K562 (cell line): ENCODE measurements around the gene GSTM1. TPM values are rescaled to one million over a fixed set of nuclear protein-coding genes. Genes with fewer than 3 reads are reported as not detected.

Experiments
- ATAC-seq: fragments of 200-7000 bp; cut with Tn5 transposase; 3 replicates; pipeline ENCODE4 v1.9.1; 2020; ENCODE audit warnings: moderate library complexity
- BruUV-seq: library from RNA; stranded (reverse); fragments of 400-500 nt; replicated peaks from 2 replicates; lab custom pipeline; 2021; lab: Mats Ljungman, UMichigan
- CTCF ChIA-PET: fragments of 300-600 bp; formaldehyde crosslinking; extraction: SDS; loops from one replicate; lab custom pipeline; 2021; ENCODE audit warnings: low intra/inter-chr PET ratio; lab: Yijun Ruan, JAX
- POLR2A ChIA-PET: fragments of 300-600, 350-650 bp; sonication (Branson Sonifier 250); formaldehyde crosslinking; extraction: SDS; loops from one replicate; lab custom pipeline; 2021; ENCODE audit warnings: antibody characterized with exemption, inconsistent platforms; lab: Yijun Ruan, JAX
- DNase-seq, 4 experiments: peaks; one replicate each; pipeline versions ENCODE4 v3.0.0 to v3.0.0-alpha.2; 2011 to 2018; ENCODE audit warnings: low spot score in 3 of 4, mixed read lengths in 3 of 4; ENCODE audit errors: extremely low read depth in 1 of 4
- FAIRE-seq: peaks from 2 replicates; lab custom pipeline; 2011; peaks lifted over from hg19 to GRCh38; lab: Jason Lieb, UNC
- H2AFZ ChIP-seq: 2 replicates; pipeline ENCODE4 v1.6.0; 2011; ENCODE audit warnings: low read depth, low read length, control low read depth, inconsistent platforms
- H3K27ac ChIP-seq: fragments of 200-600 bp; 3 replicates; pipeline ENCODE4 v1.8.0; 2011; ENCODE audit warnings: low read depth, mild to moderate bottlenecking, control low read depth, inconsistent platforms, low read length, moderate library complexity, mixed read lengths; ENCODE audit errors: extremely low read depth
- H3K27me3 ChIP-seq, 2 experiments: fragments of 300-600 bp in 1 of 2; 2 replicates in 1 of 2; 3 replicates in 1 of 2; pipeline versions ENCODE4 v1.6.0 to v1.8.0; 2011; ENCODE audit warnings: inconsistent platforms in 2 of 2, low read length in 2 of 2, mild to moderate bottlenecking in 1 of 2, mixed read lengths in 1 of 2, moderate library complexity in 1 of 2; ENCODE audit not compliant: control insufficient read depth in 2 of 2, insufficient read depth in 2 of 2
- H3K36me3 ChIP-seq: fragments of 300-600 bp; 3 replicates; pipeline ENCODE4 v1.8.0; 2011; ENCODE audit warnings: mild to moderate bottlenecking, low read length, inconsistent platforms; ENCODE audit not compliant: control insufficient read depth, insufficient read depth
- H3K4me1 ChIP-seq, 2 experiments: fragments of 200-600 bp in 1 of 2; replicated peaks in 1 of 2; 2 replicates in 1 of 2; 3 replicates in 1 of 2; pipeline versions ENCODE4 v1.5.1 to v1.8.0; 2011; ENCODE audit warnings: inconsistent platforms in 2 of 2, low read length in 2 of 2, mild to moderate bottlenecking in 1 of 2, mixed read lengths in 1 of 2, moderate library complexity in 1 of 2; ENCODE audit not compliant: control insufficient read depth in 2 of 2, insufficient read depth in 2 of 2
- H3K4me2 ChIP-seq: 2 replicates; pipeline ENCODE4 v1.6.1; 2011; ENCODE audit warnings: low read length, control low read depth, inconsistent platforms, mixed read lengths; ENCODE audit not compliant: insufficient read depth
- H3K4me3 ChIP-seq: fragments of 200-600 bp; sonication (generic), shearing (Covaris generic); 2 replicates; pipeline ENCODE4 v1.5.1; 2016; ENCODE audit warnings: control low read depth, inconsistent platforms
- H3K79me2 ChIP-seq: fragments of 200-600 bp; 3 replicates; pipeline ENCODE4 v1.8.0; 2011; ENCODE audit warnings: low read length, inconsistent platforms; ENCODE audit not compliant: control insufficient read depth, insufficient read depth
- H3K9ac ChIP-seq, 2 experiments: 2 replicates each; pipeline versions ENCODE4 v1.6.0 to v1.6.1; 2011; ENCODE audit warnings: low read depth in 2 of 2, low read length in 2 of 2, control low read depth in 1 of 2, inconsistent platforms in 1 of 2, mild to moderate bottlenecking in 1 of 2, mixed read lengths in 1 of 2; ENCODE audit not compliant: insufficient read depth in 1 of 2
- H3K9me1 ChIP-seq: one replicate; pipeline ENCODE4 v1.6.0; 2011; ENCODE audit warnings: inconsistent platforms, mild to moderate bottlenecking, low read length, moderate library complexity; ENCODE audit not compliant: control insufficient read depth, insufficient read depth
- H3K9me3 ChIP-seq: replicated peaks from 2 replicates; pipeline ENCODE4 v1.5.1; 2011; ENCODE audit warnings: low read depth, low read length, inconsistent platforms; ENCODE audit not compliant: control insufficient read depth, insufficient read depth
- H4K20me1 ChIP-seq: replicated peaks from 2 replicates; pipeline ENCODE4 v1.6.1; 2011; ENCODE audit warnings: low read length, inconsistent platforms, mixed read lengths; ENCODE audit not compliant: control insufficient read depth, insufficient read depth
- CBFA2T3 ChIP-seq: fragments of 450-650 bp; IDR thresholded peaks from 2 replicates; pipeline ENCODE4 v1.6.1; 2017
- NFIC ChIP-seq: fragments of 450-650 bp; IDR thresholded peaks from 2 replicates; pipeline ENCODE4 v1.6.1; 2017; ENCODE audit warnings: mild to moderate bottlenecking, inconsistent platforms
- ZC3H11A ChIP-seq: IDR thresholded peaks from 2 replicates; pipeline ENCODE4 v1.6.1; 2012; ENCODE audit warnings: low read depth, low read length, improper control_type of control experiment
- WGBS: fragments of 100-300 bp; shearing (Covaris generic); methylation state at CpG from one replicate; pipeline ENCODE4 v1.1.6; 2016; ENCODE audit warnings: low coverage, mixed read lengths; ENCODE audit not compliant: insufficient coverage; ENCODE audit errors: missing lambda C conversion rate; 5-methylcytosine and 5-hydroxymethylcytosine counted together
- in situ Hi-C: fragments of 300-500 bp; cut with MboI; formaldehyde crosslinking; loops from 4 replicates; pipeline ENCODE4 v1.15.0; 2018; ENCODE audit warnings: inconsistent platforms, mixed read lengths
- intact Hi-C: fragments of 100-400 bp; cut with micrococcal nuclease; formaldehyde crosslinking; loops from 2 replicates; pipeline ENCODE4 v1.14.2; 2022
- polyA plus RNA-seq, 8 experiments: library from polyadenylated mRNA; depleted of rRNA in 4 of 8; stranded (reverse) in 5 of 8; unstranded in 3 of 8; fragments of >200 nt; fragmentation: Nextera tagmentation in 2 of 8; fragmentation: Illumina TruSeq in 1 of 8; extraction: Ambion mirVana in 2 of 8; extraction: Trizol in 1 of 8; gene quantifications; 2 replicates each; pipeline versions ENCODE4 v1.2.1 to v1.2.3, GENCODE V29; 2011 to 2014; ENCODE audit warnings: inconsistent platforms in 1 of 8, missing spikeins in 1 of 8
- total RNA-seq, 7 experiments: library from RNA; depleted of rRNA in 6 of 7; stranded (reverse); fragments of >200 nt in 6 of 7; fragmentation: Illumina TruSeq in 2 of 7; extraction: Trizol in 2 of 7; gene quantifications; 2 replicates each; pipeline versions ENCODE4 v1.2.1 to v1.2.3, GENCODE V29; 2011 to 2021; ENCODE audit warnings: low replicate concordance in 1 of 7
- TF ChIP-seq, protein P1 (sequence below): sonication (generic); formaldehyde crosslinking; IDR thresholded peaks from 2 replicates; pipeline ENCODE4 v1.8.0; 2022; ENCODE audit warnings: missing genetic modification reagents, mild to moderate bottlenecking, moderate library complexity, borderline replicate concordance
- TF ChIP-seq, protein P2 (sequence below): fragments of 450-650 bp; IDR thresholded peaks from 2 replicates; pipeline ENCODE4 v1.6.1; 2017; ENCODE audit warnings: mild to moderate bottlenecking, moderate library complexity

GSTM1 gene
- total and polyA plus RNA-seq, 9 of the 15 experiments (the other 6 are each of a cell fraction or from before 2014, with no cell fraction given), result not detected

DNA sequence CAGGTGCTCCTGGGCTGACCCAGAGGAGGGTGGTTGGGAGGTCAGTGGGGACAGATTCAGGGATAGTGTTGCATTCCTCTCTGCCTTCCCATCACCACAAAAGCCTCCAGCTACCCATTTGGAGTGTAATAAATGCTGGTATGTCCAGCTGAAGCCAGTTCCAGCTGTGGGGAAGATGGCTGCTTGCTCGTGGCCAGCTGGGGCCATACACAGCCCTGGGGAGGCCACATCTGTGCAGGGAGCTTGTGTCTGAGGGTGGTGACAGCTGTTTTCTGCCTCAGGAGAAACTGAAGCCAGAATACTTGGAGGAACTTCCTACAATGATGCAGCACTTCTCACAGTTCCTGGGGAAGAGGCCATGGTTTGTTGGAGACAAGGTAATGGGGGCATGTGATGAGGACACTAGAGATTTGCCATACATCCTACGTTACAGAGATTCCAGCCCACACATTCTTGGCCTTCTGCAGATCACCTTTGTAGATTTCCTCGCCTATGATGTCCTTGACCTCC, 29.0 kb upstream of the GSTM1 start (continued):
- TF ChIP-seq, protein P1, sequence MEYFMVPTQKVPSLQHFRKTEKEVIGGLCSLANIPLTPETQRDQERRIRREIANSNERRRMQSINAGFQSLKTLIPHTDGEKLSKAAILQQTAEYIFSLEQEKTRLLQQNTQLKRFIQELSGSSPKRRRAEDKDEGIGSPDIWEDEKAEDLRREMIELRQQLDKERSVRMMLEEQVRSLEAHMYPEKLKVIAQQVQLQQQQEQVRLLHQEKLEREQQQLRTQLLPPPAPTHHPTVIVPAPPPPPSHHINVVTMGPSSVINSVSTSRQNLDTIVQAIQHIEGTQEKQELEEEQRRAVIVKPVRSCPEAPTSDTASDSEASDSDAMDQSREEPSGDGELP (CRISPR knock-in tag), result peak; percentile 54; the same call in 1 of the 2 replicates
- TF ChIP-seq CBFA2T3 (peak; percentile 30; the same call in 1 of the 2 replicates), ZC3H11A (no peak)

DNA sequence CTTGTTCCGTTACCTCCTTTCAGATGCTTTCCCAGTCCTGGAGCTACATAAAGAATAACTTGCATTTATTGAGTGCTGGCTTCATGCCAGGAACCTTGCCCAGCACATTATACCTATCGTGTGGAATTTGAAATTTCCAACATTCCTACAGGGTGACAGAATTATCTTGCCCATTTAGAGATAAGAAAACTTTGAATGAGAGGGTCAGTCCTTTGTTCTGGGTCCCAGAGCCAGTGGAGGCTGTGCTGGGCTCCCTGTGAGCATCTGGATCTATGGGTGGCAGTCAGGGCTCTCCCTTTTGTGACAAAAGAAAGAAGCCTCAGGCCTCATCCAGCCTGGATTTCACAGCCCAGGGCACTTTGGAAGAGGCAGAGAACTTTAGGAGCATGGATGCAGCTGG, 28.5 kb upstream of the GSTM1 start:
- Histone ChIP-seq H3K4me1 (peaks cover 0 to 24% of the 10 kb centered on the region in 2 experiments; a peak in 4 of 5 replicates), H3K27me3 (no peaks in the 10 kb centered on the region), H3K9ac (no peak overlapping the region)
- TF ChIP-seq, protein P2, sequence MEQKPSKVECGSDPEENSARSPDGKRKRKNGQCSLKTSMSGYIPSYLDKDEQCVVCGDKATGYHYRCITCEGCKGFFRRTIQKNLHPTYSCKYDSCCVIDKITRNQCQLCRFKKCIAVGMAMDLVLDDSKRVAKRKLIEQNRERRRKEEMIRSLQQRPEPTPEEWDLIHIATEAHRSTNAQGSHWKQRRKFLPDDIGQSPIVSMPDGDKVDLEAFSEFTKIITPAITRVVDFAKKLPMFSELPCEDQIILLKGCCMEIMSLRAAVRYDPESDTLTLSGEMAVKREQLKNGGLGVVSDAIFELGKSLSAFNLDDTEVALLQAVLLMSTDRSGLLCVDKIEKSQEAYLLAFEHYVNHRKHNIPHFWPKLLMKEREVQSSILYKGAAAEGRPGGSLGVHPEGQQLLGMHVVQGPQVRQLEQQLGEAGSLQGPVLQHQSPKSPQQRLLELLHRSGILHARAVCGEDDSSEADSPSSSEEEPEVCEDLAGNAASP, result no peak
- peak; percentile 87 for TF ChIP-seq NFIC
- TF ChIP-seq, all 486 proteins: peak for 1
- intact Hi-C loops, result no loop called here
- ChIA-PET CTCF (no interaction called here), POLR2A (interaction anchor here (0.9 to 1.6 kb wide), 3 partner anchors 9 to 18 kb away, joined by 3 to 4 read pairs (median 3); partner anchors contain the start of gene GSTM2)
- Histone ChIP-seq H2AFZ (no peak overlapping the region), H3K27ac (no peak overlapping the region), H3K36me3 (peaks cover 14% of the 10 kb centered on the region; the same call in 2 of the 3 replicates), H3K79me2 (0 out of 3 replicates have a peak, but pooled peaks cover 2% of the 10 kb centered on the region), H3K9me1 (no peaks in the 10 kb centered on the region), H3K4me2 (no peak overlapping the region), H3K9me3 (no peaks in the 10 kb centered on the region), H3K4me3 (no peak overlapping the region), H4K20me1 (no peaks in the 10 kb centered on the region)
- FAIRE-seq, result no peak
- no TSS peak for BruUV-seq
- WGBS, result 85% methylated on average over 2 of the region's 2 CpGs
- no peak for ATAC-seq
- in situ Hi-C loops, result no loop called here
- DNase-seq, result no peak
